ENCODE data around the gene ATP8B3. TPM values are rescaled to one million over a fixed set of nuclear protein-coding genes. Genes with fewer than 3 reads are reported as not detected.

The ATP8B3 gene
- total and polyA plus RNA-seq, 7 donors, result under 0.01 to 3.9 (median 0.68) TPM; not detected in 2

DNA sequence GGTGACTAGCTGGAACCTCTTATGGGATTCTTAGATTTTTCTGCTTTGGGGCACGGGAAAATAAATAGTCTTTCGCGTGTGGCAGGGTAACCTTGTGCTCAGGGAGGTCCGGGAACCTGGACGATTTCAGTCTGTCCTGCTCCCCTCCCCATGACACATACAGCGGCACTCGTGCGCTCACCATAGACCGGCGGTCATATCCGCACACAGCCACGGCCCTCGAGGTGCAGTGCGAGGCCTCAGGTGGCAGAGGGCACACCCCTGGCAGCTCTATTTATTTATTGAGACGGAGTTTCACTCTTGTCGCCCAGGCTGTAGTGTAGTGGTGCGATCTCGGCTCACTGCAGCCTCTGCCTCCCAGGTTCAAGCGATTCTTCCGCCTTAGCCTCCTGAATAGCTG is 55.8 kb downstream of the ATP8B3 start:
- Histone ChIP-seq H3K27me3 (peaks cover 79 to 92% (median 89%) of the 10 kb centered on the region in 3 donors), H3K36me3 (no peaks in the 10 kb centered on the region), H3K9me3 (no peaks in the 10 kb centered on the region), H3K4me1 (peaks cover 0 to 28% (median 22%) of the 10 kb centered on the region in 4 donors), H3K27ac (no peak overlapping the region), H3K4me3 (no peak overlapping the region)
- intact Hi-C loops (cut with DNase I), result no loop called here
- WGBS, 2 donors, result 7 to 10% methylated on average over 20 of the region's 20 CpGs
- no peak for DNase-seq
- TF ChIP-seq EP300 (IDR thresholded peaks at IDR 0.05) (no peak), CTCF (IDR thresholded peaks at IDR 0.05) (no peak), POLR2AphosphoS5 (IDR thresholded peaks at IDR 0.05) (no peak), POLR2A (IDR thresholded peaks at IDR 0.05) (no peak)

DNA sequence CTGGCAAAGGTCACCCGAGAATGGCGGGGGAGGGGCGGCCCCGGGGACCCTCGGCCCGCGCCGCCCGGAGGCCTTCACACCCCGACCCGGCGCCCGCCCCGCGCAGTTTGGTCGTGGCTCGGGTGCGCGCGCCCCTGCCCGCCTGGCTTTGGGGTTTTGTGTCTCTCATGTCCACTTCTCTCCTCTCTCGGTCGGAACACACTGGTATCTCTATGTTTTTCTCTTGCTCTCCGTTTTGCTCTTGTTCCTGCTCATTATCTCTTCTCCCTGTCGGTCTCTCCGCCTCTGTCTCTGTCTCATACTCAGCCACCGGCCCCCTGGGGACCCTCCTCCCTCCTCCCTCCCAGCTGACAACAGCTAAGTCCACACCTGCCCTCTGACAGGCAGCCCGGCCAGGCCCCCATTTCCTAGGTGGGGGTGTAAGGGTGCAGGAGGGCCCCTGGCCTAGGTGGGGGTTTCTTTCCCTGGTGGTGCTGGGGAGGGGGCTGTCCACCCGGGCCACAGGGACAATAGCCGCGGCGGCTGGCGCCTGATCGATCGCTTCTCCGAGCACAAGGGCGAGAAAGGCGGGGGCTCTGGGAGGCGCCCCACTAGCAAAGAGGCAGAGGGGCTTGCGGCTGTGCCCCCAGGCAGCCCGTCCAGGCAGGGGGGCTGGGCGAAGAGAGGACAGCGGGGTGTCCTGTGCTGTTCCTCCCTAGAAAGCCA is 56.5 kb downstream of the ATP8B3 start:
- H3K4me3 ChIP-seq, result no peak overlapping the region
- TF ChIP-seq EP300 (IDR thresholded peaks at IDR 0.05) (no peak), POLR2A (IDR thresholded peaks at IDR 0.05) (no peak), POLR2AphosphoS5 (IDR thresholded peaks at IDR 0.05) (no peak), CTCF (IDR thresholded peaks at IDR 0.05) (no peak)
- H3K36me3 ChIP-seq, result no peaks in the 10 kb centered on the region
- peaks cover 0 to 28% (median 22%) of the 10 kb centered on the region in 4 donors for H3K4me1 ChIP-seq
- 3 to 7% methylated on average over 43 of the region's 43 CpGs for WGBS, 2 donors
- peaks cover 83 to 92% (median 90%) of the 10 kb centered on the region in 3 donors for H3K27me3 ChIP-seq
- intact Hi-C loops (cut with DNase I), result no loop called here
- no peaks in the 10 kb centered on the region for H3K9me3 ChIP-seq
- H3K27ac ChIP-seq, result no peak overlapping the region
- no peak for DNase-seq

DNA sequence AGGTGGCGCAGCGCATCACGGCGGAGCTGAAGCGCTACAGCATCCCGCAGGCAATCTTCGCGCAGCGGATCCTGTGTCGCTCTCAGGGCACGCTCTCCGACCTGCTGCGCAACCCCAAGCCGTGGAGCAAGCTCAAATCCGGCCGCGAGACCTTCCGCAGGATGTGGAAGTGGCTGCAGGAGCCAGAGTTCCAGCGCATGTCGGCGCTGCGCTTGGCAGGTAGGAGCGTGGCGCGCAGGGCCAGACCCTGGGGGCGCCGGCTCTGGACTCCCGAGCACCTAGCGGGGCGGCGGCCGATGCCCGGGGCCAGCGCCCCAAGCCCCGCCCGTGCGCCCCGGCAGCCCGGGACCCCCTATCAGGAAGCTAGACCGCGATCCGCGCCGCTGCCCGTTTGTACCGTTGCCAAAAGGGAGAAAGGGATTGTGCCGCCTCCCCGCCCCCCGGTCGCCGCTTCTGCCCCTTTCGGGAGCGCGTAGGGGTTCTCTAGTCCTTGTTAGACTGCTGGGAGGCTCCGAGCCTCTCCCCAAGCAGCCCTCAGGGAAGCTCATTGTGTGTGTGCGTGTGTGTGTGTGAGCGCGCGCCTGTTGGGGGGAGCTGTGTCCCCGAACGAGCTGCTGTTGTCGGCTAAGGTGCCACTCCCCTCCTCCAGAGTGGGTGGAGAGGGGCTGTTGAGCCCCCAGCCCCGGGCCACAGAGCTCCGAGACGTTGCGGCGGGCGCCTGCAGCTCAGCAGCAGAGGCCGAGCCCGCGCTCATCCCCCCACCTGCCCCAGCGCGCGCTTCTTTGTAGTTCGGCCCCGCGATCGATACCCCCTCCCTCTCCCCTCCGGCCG is 57.2 kb downstream of the ATP8B3 start:
- Histone ChIP-seq H3K4me1 (peaks cover 0 to 35% (median 26%) of the 10 kb centered on the region in 4 donors), H3K27me3 (peaks cover 83 to 92% (median 90%) of the 10 kb centered on the region in 3 donors), H3K36me3 (no peaks in the 10 kb centered on the region), H3K4me3 (no peak overlapping the region), H3K27ac (no peak overlapping the region), H3K9me3 (no peaks in the 10 kb centered on the region)
- TF ChIP-seq POLR2A (IDR thresholded peaks at IDR 0.05), result no peak
- no peak for TF ChIP-seq POLR2AphosphoS5 (IDR thresholded peaks at IDR 0.05)
- TF ChIP-seq EP300 (IDR thresholded peaks at IDR 0.05), result no peak
- no peak for TF ChIP-seq CTCF (IDR thresholded peaks at IDR 0.05)
- no peak for DNase-seq
- 2 to 9% methylated on average over 80 of the region's 80 CpGs for WGBS, 2 donors
- intact Hi-C loops (cut with DNase I), result no loop called here

- no peak for DNase-seq
- WGBS, 2 donors, result 3 to 7% methylated on average over 105 of the region's 105 CpGs
- intact Hi-C loops (cut with DNase I), result no loop called here
- no peak overlapping the region for H3K27ac ChIP-seq
- no peaks in the 10 kb centered on the region for H3K36me3 ChIP-seq
- peaks cover 82 to 92% (median 90%) of the 10 kb centered on the region in 3 donors for H3K27me3 ChIP-seq
- peaks cover 0 to 43% (median 33%) of the 10 kb centered on the region in 4 donors for H3K4me1 ChIP-seq
- no peaks in the 10 kb centered on the region for H3K9me3 ChIP-seq
- no peak overlapping the region for H3K4me3 ChIP-seq
- TF ChIP-seq EP300 (IDR thresholded peaks at IDR 0.05) (no peak), POLR2A (IDR thresholded peaks at IDR 0.05) (no peak), CTCF (IDR thresholded peaks at IDR 0.05) (no peak), POLR2AphosphoS5 (IDR thresholded peaks at IDR 0.05) (no peak)
Observed at GRCh38 chr19:1754018-1754635, 57.9 kb downstream of the ATP8B3 start.

Measured in sigmoid colon (tissue), 7 donors.